Left forelimb (tissue), 1 donor: ENCODE results near the gene GPA33.
"Not testable (repeated sequence)": the region's sequence is repeated elsewhere in the genome, so short reads cannot be mapped to it uniquely, and the experiment has no call there.

Source experiments
- DNase-seq: peaks from one replicate; pipeline ENCODE4 v3.0.0-alpha.2; 2018; ENCODE audit warnings: low spot score

The GPA33 gene

DNA sequence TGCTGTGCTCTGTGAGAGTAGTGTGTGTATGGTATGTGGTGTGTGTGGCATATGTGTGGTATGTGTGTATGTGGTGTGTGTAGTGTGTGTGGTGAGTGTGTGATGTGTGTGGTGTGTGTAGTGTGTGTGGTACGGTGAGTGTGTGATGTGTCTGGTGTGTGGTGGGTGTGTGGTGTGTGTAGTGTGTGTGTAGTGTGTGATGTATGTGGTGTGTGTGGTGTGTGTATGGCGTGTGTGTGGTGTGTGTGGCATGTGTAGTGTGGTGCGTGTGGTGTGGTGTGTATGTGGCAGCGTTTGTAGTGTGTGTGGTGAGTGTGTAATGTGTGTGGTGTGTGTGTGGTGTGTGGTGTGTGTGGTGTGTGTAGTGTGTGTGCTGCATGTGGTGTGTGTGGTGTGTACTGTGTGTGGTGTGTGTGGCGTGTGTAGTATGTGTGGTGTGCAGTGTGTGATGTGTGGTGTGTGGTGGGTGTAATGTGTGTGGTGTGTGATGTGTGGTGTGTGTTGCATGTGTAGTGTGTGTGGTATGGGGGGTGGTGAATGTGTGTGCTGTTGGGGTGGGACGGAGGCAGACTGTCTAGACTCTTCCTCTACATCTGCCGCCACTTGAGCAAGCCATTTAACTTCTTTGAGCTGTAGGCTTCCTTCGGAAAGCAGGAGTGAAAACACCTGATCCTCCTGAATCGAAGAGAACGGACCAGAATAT, 33.5 kb downstream of the GPA33 start:
- DNase-seq: no peak

DNA sequence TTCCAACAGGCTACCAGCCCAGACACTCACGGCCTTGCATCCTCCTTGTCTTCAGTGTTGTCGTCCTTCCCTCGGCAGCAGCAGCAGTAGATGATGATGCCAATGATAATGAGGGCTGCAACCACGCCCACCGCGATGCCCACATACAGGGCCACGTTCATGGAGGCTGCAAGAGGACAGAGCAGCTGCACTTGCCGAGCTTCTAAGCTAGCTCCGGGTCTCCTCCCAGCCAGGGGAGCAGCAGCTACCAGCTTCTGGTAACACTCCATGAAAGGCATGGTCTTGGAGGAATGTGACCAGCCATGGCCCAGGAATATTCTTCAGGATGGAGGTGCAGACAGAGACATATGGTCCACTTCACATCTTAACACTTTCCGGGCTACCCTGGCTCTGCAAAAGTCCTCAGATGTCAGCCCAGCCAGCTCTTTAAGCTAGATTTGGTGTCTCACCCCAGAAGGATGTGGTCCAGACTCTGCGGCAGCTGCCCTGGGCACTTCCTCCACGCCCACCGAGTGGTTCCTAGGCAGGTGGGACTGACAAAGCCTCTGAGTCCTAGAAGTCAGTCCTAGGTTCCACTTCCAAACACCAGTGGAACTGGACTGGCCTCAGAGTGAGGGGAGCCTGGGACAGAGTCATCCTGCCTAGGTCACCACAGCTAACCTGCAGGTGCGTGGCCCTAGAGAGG, 35.1 kb downstream of the GPA33 start:
- DNase-seq: no peak

DNA sequence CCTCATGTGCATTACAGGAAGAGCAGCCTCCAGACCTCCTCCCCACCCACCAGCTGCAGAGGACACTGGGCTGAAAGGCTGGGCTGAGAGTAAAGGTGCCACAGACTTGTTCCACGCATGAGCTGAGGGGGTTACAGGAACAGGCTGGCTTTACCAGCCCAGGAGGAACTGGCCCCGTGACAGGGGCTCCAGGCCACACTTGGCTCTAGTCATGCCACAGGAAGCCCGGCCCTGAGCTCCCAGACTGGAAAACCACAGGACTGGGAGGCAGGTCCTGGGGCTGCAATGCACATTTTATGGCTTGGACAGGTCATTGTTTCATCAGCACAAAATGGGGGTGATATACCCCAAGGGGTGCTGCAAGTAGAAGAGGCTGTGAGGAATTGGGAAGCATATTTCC, 35.6 kb downstream of the GPA33 start:
- no peak for DNase-seq

DNA sequence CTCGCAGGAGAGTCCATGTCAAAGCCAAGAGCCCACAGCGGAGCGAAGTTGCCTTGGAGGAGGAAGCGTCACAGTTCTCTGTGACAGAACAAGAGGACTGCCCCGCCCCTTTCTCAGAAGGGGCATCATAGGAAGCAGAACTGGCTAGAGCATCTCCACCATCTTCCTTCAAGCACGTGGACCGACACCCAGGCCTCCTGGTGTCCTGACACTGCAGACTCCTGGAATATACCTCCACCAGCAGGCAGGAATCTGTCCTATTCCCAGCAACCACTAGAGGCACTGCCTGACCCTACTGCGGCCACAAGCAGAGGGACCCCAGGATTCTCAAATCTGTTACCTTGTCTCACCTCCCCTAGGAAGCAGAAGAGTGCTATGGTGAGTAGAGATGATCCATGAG, 37.8 kb downstream of the GPA33 start:
- DNase-seq: no peak

DNA sequence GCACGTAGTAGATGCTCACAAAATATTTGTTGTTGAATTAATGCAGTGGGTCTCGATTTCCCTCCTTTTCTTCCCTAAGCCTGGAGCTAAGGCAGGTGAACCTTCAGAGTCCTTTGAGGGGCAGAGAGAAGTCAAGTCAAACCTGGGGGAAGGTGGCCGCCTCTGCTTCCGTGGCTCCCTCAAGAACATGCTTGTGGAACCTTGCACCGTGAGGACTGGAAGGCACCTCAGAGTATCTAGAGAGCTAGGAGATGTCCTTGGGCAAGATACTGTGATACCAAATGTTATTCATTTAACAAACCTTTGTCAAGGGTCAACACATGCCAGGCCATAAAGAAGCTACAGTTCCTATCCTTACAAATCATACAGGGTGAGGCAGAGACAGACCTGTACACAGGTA, 38.3 kb downstream of the GPA33 start:
- DNase-seq: peak; percentile 38

DNA sequence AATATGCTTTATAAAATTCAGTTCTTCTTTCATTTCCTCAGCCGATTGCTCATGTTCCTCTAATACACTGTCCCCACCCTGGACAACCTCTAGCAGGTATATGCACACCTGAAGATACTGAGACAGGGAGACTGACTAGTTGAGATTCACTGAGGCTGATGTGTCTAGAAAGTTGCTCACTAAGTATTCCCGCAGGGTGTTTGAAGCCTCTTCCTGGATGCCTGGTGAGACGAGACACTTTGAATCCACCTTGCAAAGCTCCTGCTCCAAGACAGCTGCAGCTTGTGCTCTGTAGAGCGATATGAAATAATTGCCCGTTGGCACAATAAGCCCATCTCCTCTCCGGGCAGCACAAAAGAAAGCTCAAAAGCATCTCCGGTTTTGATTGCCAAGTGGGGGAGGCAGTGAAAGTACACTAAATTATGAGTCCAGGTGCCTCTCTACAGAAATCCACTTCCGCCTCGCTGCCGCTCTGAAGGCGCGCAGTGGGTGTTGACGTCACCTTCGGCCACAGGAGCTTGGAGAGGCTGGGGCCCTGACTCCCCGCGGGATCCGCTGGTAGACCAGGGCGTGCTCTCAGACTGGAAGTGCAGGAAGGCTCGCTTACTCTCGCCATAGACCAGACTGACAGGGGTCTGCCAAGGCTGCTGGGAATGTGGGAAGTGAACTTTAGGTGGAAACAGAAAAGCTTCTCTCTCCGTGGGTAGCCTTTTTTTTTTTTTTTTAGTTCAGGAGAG, 46.3 kb downstream of the GPA33 start:
- no peak for DNase-seq

DNA sequence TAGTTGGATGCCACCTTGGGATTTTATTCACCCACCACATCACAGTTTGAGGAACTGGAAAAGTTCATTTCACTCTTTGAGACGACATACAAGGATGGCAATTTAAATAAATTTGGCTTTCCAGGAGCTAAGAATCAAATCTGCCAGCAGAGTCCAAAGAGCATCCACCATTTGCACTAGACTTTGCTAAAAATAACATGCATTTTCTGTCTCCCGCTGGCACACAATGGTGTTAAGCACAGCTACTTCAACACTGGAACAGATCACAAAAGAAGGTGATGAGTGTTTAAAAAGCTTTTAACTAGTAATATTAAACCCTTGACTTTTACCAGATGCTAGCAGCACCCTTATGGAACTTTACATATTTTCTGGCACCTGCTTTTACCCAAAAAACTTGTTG, 56.5 kb downstream of the GPA33 start:
- DNase-seq: no peak

DNA sequence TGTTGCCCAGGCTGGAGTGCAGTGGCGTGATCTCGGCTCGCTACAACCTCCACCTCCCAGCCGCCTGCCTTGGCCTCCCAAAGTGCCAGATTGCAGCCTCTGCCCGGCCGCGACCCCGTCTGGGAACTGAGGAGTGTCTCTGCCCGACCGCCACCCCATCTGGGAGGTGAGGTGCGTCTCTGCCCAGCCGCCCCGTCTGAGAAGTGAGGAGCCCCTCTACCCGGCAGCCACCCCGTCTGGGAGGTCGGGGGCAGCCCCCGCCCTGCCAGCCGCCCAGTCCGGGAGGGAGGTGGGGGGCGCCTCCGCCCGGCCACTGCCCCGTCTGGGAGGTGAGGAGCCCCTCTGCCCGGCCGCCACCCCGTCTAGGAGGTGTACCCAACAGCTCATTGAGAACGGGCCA, 60.6 kb downstream of the GPA33 start:
- DNase-seq: not testable (repeated sequence)

DNA sequence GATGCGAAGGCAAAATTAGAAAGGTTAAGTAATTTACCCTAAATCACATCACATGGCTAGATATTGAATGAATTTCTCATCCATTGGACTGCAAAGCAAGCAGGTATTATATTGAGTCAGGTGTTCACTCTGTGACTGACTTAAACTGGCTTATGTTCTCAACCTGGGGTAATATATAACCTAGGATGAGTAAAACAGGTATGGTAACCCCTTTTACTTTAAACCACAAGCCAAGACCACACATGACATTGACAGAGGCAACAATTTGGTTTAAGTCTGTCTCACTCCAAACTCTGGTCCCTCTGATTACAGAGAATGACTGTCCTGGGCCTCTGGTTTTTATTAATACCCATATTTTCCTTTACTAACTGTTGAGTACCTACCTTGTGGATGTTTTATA, 67.8 kb downstream of the GPA33 start:
- no peak for DNase-seq

DNA sequence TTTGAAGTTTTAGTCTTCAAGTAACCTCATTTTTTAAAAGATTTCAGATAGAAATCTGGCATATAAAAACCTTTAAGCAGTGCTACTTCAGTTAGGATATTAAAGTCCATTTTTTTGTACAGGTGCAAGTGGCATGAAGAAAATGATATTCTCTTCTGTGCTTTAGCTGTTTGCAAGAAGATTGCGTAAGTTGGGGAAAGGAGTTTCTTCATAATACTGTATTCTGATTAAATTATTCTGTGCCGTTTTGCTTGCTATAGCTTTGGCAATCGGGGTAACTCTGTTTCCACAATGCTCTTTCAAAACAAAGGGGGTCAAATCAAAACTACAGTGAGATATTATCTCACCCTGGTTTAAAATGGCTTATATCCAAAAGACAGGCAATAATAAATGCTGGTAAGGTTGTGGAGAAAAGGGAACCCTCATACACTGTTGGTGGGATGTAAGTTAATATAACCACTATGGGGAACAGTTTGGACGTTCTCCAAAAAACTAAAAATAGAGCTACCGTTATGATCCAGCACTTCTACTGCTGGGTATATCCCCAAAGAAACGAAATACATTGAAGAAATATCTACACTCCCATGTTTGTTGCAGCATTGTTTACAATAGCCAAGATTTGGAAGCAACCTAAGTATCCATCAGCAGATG, 74.0 kb downstream of the GPA33 start:
- DNase-seq: no peak

DNA sequence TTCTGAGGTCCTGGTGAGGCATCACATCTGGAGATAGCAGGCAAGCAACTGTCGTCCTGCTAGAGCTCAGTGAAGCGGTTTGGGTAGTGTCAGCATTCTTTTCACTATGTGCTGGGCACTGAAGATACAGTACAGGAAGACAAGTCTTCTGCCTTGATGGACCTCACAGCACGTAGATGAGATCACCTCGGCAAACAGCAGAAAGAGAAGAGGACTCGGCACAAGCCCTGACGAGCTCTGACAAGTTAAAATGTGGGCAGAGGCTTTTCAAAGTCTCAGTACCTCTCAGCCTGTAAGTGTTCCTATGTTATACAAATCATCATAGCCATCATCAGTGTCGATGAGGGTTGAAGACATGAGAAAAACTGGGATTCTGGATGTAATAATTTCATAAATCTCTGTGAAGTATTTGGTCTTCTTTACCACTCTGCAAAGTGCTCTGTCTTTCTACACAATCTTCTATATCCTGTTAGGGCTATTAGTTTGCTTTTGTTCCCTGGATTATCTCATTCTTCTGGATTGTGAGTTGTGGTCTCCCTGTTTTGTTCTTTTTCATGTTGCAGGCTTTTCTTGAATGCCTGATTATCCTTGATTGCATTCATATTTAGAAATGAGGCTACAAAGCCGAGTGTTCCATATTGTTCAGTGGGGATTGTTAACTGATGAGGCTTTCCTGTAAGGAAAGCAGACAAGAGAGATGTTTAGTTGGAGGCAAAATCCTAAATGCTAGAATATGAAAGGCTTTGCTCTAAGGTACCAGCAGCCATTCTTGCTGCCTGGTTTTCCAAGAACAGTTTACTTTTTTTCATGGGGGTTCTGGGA, 76.9 kb downstream of the GPA33 start:
- no peak for DNase-seq

DNA sequence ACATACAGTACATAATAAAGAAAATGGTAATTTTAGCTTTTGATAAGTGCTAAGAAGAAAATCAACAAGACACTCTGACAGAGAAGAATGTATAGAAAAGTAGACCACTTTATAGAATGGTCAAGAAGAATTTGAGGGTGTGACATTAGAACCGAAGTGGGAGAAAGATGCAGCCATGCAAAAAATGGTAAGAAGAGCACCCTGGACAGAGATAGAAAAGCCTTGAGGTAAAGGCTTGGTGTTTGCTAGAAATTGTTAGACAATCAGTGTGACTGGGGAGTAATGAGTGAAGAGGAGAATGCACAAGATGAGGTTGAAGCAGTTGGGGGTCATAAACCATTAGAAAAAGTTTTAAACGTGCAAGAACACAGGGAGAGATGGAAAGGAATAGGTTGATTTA, 77.6 kb downstream of the GPA33 start:
- DNase-seq: no peak

DNA sequence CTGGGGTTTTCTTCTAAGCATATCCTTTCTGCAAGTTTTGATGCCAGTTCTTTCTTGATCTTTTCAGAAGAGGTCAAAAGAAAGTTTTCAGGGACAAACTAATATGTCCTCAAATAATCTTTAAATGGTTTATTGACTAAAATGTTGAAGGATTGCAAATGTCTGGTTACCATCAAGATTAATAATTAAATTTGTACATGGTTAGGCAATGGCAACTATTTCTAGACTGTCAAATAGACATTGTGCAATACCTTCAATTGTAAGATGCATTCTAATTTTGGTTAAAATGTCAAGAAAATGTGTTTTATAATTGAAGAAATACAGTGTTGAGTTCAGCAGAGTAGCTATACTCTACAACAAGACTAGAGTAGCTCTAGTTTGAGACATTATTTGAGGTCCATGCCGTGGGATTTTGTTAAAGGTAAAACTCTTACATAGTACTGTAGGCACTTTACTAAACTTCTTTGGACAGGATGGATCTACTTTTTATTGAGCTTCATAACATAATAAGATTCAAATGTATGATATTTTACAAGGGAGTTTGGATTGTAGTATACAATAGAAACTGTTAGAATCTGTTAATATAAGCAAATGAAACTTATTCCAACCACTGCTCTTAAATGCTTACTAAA, 78.5 kb downstream of the GPA33 start:
- DNase-seq: no peak

DNA sequence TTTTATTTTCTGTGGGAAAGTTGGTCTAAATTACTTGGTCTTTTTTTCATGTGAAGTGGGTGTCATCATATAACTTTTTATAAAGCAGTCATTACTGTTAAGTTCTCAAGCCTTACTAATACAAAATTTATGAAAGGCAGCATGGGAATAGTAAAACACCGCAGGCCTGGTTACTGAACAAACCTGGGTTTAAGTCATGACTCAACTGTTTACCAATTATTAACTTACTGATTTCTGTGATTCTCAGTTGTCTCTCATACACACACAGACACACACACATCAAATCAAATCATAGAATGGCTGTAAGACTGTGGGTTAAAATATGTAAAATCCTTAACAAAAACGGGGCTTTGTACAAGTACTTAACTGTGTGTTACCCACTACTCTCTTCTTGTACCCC, 86.5 kb downstream of the GPA33 start:
- no peak for DNase-seq
